HL-60 (cell line): Measurements from ENCODE around the gene KATNB1.

Experiments used
- GABPA ChIP-seq: IDR thresholded peaks from 2 replicates; pipeline ENCODE4 v1.6.1; 2012; ENCODE audit warnings: low read depth
- TF ChIP-seq, protein P1 (sequence below): IDR thresholded peaks from one replicate; pipeline ENCODE4 v1.5.1; 2011; ENCODE audit warnings: low read length, control low read depth, inconsistent platforms; ENCODE audit not compliant: insufficient read depth

DNA sequence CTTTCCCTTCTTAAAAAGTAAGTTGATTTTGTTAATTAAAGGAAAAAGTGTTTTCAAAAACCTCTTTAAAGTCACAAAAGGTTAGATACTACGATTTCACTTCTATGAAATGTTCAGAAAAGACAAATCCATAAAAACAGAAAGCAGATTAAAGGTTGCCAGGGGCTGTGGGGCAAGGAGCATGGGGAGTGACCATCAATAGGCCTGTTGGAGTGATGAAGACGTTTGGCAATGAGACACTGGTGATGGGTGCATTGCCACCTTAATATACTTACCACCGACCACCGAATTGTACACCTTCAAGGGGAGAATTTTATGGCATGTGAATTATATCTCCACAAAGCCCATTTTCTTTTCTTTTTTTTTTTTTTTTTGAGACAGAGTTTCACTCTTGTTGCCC is 47.5 kb downstream of the KATNB1 start:
- TF ChIP-seq, protein P1, sequence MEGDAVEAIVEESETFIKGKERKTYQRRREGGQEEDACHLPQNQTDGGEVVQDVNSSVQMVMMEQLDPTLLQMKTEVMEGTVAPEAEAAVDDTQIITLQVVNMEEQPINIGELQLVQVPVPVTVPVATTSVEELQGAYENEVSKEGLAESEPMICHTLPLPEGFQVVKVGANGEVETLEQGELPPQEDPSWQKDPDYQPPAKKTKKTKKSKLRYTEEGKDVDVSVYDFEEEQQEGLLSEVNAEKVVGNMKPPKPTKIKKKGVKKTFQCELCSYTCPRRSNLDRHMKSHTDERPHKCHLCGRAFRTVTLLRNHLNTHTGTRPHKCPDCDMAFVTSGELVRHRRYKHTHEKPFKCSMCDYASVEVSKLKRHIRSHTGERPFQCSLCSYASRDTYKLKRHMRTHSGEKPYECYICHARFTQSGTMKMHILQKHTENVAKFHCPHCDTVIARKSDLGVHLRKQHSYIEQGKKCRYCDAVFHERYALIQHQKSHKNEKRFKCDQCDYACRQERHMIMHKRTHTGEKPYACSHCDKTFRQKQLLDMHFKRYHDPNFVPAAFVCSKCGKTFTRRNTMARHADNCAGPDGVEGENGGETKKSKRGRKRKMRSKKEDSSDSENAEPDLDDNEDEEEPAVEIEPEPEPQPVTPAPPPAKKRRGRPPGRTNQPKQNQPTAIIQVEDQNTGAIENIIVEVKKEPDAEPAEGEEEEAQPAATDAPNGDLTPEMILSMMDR, result no peak
- TF ChIP-seq GABPA, result no peak
